ENCODE data around the gene TMEM154.

- TF ChIP-seq EP300 (conservative IDR thresholded peaks at IDR 0.05; ENCODE audit: poor library complexity, severe bottlenecking) (no peak), CTCF (IDR thresholded peaks at IDR 0.05; ENCODE audit: poor library complexity, severe bottlenecking) (no peak), RAD21 (conservative IDR thresholded peaks at IDR 0.05) (no peak), EZH2 (IDR thresholded peaks at IDR 0.05; ENCODE audit: borderline replicate concordance, insufficient read depth, low read length, poor library complexity, severe bottlenecking) (no peak), TAF1 (IDR thresholded peaks at IDR 0.05; ENCODE audit: low read depth) (no peak)
These were observed 104.3 kb downstream of the TMEM154 start for GRCh38 chr4:152575533-152575932.
